Measurements from ENCODE around the gene IDI2.

Gene IDI2

GRCh38 chr10:1003884-1004670 lies 21.6 kb downstream of the IDI2 start:
- no peak for DNase-seq

- no peak for DNase-seq
Observed at GRCh38 chr10:1002425-1003006, 23.1 kb downstream of the IDI2 start.

- DNase-seq = no peak
Observed at GRCh38 chr10:997266-998022, 28.2 kb downstream of the IDI2 start.

- DNase-seq = no peak
Observed at GRCh38 chr10:996031-996430, 29.6 kb downstream of the IDI2 start.

DNA sequence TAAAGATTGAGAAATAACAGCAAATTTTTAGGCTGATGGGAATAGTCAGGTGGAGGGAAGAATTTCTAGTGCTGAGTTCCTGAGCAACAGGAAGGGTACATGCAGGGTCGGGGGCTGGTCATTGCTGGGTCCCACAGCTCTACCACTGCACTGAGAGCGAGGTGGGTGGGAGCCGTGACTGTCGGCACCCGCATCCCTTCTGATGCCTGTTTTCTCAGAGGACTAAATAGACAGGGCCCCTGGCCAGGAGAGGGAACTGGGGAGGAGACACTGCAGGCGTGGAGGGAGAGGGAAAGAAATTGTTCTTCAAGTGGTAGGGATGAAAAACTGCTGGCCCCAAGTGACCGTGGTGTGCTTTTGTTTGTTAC lies 30.1 kb downstream of the IDI2 start:
- no peak for DNase-seq

DNA sequence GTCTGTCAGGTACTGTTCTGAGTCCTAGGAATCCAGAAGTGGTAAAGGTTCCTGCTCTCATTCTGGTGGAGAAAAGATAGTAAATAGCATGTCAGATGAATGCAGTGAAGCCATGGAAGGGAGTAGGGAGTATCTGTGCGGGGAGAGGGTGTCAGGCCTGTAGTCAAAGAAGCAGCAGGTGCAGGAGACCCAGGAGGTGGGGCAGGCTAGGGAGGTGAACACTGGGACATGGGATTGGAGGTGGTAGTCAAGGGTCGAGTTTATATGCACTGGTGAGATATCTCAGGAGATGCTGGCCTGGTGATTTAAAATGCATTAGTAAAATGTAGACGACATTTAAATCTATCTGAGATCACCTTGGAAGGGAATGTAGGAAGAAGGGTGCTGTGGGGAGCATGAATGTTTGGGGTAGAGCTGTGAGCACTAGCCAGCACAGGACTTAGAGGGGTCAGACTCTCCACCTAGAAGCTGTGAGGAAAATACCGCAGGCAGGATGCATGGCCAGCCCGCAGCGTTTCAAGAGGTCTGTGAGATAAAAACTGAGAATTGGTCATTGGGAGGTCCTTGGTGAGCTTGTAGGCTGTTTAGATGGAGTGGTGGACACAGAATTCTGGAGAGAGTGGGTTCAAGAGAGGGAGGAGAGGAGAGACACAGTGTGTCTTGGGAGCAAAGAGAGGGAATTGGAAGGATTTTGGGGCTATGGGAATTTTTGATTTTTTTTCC lies 30.7 kb downstream of the IDI2 start:
- DNase-seq = no peak

- no peak for DNase-seq
Observed at GRCh38 chr10:992871-993270, 32.8 kb downstream of the IDI2 start.

- DNase-seq = no peak
Observed at GRCh38 chr10:992467-992866, 33.2 kb downstream of the IDI2 start.

- no peak for DNase-seq
Observed at GRCh38 chr10:990808-991207, 34.9 kb downstream of the IDI2 start.

GRCh38 chr10:988667-989545 lies 36.8 kb downstream of the IDI2 start:
- no peak for DNase-seq

DNA sequence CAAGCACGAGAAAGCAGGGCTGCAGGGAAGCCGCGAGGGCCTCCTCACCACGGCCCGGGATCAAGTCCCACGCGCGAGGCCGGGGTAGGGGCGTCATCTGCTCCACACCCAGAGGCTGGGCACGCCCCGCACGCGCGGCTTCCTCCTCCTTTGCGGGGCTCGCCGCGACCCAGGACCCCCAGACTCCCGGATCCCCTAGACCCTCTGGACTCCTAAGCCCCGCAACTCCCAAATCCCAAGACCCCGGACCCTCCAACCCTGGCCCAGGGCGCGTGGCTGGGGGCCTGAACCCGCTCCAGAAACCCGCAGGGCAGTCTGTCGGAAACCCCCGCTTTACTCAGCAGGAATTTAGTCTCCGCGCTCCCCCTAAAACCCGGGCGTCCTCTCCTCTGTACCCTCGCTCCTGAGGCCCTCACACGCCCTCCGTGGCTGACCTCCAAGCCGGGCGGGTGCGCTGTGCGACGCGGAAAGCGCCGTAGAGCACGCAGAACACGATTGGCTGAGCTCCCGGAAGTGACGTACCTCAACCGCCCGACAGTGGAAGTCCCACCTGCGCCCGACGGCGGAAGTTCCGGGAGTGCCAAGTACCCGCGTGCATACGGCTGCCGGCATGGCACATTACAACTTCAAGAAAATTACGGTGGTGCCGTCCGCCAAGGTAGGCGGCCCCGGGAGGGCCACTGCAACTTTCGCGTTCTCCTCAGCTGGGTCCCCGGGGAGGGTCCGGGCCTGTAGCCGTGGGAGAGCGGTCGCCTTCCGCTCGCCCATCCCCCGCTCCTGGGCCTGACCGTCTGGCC lies 37.6 kb downstream of the IDI2 start, which contains the start of gene GTPBP4:
Gene GTPBP4 (plus strand): TSS at position 565 of the 797 bp plus-strand sequence. CDS start 46 bp downstream, at position 611.
- peak; percentile 93 for DNase-seq

DNA sequence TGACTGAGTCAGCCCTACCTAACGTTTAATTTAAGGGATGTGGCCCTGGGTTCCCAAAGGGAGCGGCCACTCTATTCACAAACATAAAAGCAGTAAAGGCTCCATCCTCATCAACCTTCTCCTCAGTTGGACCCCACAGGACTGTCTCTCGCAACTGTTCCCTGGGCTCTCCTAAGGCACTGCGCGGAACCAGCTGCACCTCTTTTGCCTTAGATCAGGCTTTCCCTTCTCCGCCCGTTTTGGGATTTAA lies 38.1 kb downstream of the IDI2 start:
- no peak for DNase-seq

DNA sequence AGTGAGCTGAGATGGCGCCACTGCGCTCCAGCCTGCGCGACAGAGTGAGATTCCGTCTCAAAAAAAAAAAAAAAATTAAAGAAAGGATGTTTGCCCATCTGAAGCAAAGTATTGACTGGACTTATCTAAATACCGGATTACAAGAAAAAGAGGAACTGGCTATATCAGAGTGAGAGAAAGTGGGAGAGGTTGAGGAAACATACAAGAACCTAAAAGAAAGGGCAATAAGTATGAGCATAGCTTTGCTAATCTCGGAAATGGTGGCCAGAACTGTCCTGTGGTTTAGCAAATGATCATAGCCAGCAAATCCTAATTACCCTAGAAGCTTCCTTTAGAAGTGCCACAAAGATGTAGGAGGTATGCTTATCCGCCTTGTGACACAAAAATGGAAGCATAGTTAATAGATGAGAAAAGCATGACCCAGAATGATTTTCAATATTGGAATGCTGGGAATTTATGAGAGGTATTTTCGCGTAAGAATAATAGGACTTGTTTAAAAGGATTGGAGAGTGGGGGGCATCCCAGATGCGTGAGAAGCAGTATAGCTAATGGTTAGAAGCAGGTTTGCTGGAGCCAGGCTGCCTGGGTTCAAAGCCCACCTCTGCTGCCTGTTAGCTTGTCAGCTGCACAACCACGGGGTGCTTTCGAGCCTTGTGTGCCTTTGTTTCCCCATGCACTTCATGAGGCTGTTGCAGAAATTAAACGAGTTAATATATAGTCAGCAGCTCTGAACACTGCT lies 38.6 kb downstream of the IDI2 start:
- no peak for DNase-seq

GRCh38 chr10:986137-986825 lies 39.4 kb downstream of the IDI2 start:
- no peak for DNase-seq

- no peak for DNase-seq
Observed at GRCh38 chr10:985361-985760, 40.3 kb downstream of the IDI2 start.

DNA sequence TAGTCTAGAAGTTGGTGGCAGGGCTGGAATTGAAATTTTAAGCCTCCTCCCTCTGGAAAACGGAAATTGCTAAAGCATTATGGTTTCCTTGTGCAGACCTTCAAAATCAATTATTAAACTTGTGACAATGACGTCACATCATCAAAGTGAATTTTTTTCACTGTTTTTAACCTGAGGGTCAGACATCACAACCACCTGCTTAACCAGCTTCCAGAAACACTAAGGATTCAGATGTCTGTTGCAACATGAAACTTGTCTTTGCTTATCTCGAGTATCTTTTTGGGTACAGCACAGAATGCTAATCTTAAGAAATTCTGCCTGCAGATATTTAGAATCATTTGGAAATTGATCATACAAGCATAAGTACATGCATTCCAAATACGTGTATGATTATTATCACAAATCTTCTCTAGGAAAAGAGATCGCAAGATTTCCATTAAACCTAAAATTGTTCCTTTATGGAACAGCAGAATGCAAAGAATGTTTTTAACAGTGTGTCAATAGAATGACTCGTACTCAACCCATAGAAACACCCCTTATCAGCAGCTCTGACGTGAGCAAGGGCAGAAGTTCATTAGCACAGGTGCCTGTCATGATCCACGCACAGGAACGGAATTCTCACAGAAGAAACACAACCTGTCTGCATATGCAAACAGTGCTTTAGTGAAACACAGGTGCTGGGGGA lies 41.5 kb downstream of the IDI2 start:
- no peak for DNase-seq

- DNase-seq = no peak
Observed at GRCh38 chr10:983401-983800, 42.3 kb downstream of the IDI2 start.

GRCh38 chr10:980468-981093 lies 45.1 kb downstream of the IDI2 start:
- DNase-seq = no peak

GRCh38 chr10:978826-979421 lies 46.7 kb downstream of the IDI2 start:
- DNase-seq = no peak

Measured in activated T-cell treated with anti-CD3 and anti-CD28 coated beads, Interleukin-2, amount 50 U/mL, for 1 hour (primary cell).